Endothelial cell of umbilical vein (primary cell): ENCODE data around the gene ANO7. TPM values are rescaled to one million over a fixed set of nuclear protein-coding genes. Genes with fewer than 3 reads are reported as not detected.

Experiments used
- BruUV-seq: library from RNA; stranded (reverse); fragments of 400-500 nt; replicated peaks from 2 replicates; lab custom pipeline; 2021; lab: Mats Ljungman, UMichigan
- CTCF ChIA-PET: fragments of 300-600, 350-600 bp; sonication (Branson Sonifier 250); formaldehyde crosslinking; loops from one replicate; lab custom pipeline; 2021; ENCODE audit warnings: antibody characterized with exemption, inconsistent platforms; lab: Charles Lee
- POLR2A ChIA-PET: fragments of 300-600, 350-600 bp; sonication (Branson Sonifier 250); formaldehyde crosslinking; loops from one replicate; lab custom pipeline; 2021; ENCODE audit warnings: antibody characterized with exemption, inconsistent platforms; lab: Charles Lee
- DNase-seq: peaks from one replicate; pipeline ENCODE4 v3.0.0-alpha.2; 2011; ENCODE audit warnings: low read depth, low spot score
- FAIRE-seq: peaks from 2 replicates; lab custom pipeline; 2011; peaks lifted over from hg19 to GRCh38; lab: Jason Lieb, UNC
- H2AFZ ChIP-seq: 2 replicates; pipeline ENCODE4 v1.6.0; 2012; ENCODE audit warnings: low read depth, low read length, control low read depth, inconsistent platforms
- H3K27ac ChIP-seq: 2 replicates; pipeline ENCODE4 v1.5.1; 2011; ENCODE audit warnings: low read depth, mild to moderate bottlenecking, control low read depth, low read length, moderate library complexity; ENCODE audit not compliant: insufficient read depth
- H3K27me3 ChIP-seq, 2 experiments: 2 replicates each; pipeline versions ENCODE4 v1.6.0 to v1.6.1; 2011; ENCODE audit warnings: low read length in 2 of 2, mixed read lengths in 1 of 2; ENCODE audit not compliant: control insufficient read depth in 2 of 2, insufficient read depth in 2 of 2
- H3K36me3 ChIP-seq, 2 experiments: 2 replicates in 1 of 2; 3 replicates in 1 of 2; pipeline ENCODE4 v1.5.1; 2011; ENCODE audit warnings: low read length in 2 of 2, mild to moderate bottlenecking in 1 of 2, moderate library complexity in 1 of 2; ENCODE audit not compliant: control insufficient read depth in 2 of 2, insufficient read depth in 2 of 2; ENCODE audit errors: extremely low read depth in 1 of 2
- H3K4me1 ChIP-seq: 3 replicates; pipeline ENCODE4 v1.5.1; 2011; ENCODE audit warnings: mild to moderate bottlenecking, low read length; ENCODE audit not compliant: control insufficient read depth, insufficient read depth; ENCODE audit errors: extremely low read depth
- H3K4me2 ChIP-seq: 2 replicates; pipeline ENCODE4 v1.6.1; 2011; ENCODE audit warnings: low read length, control low read depth, mixed read lengths; ENCODE audit not compliant: insufficient read depth
- H3K4me3 ChIP-seq, 3 experiments: fragments of 200-600 bp in 1 of 3; sonication (generic), shearing (Covaris generic) in 1 of 3; replicated peaks in 1 of 3; 2 replicates each; pipeline ENCODE4 v1.5.1; 2011 to 2016; ENCODE audit warnings: control low read depth in 3 of 3, low read length in 3 of 3, mild to moderate bottlenecking in 2 of 3, inconsistent platforms in 1 of 3, low read depth in 1 of 3, moderate library complexity in 1 of 3; ENCODE audit not compliant: insufficient read depth in 1 of 3
- H3K79me2 ChIP-seq: 2 replicates; pipeline ENCODE4 v1.6.0; 2012; ENCODE audit warnings: low read length, inconsistent platforms; ENCODE audit not compliant: control insufficient read depth, insufficient read depth
- H3K9ac ChIP-seq: replicated peaks from 2 replicates; pipeline ENCODE3; 2011; ENCODE audit warnings: low read length, control low read depth; ENCODE audit not compliant: insufficient read depth; ENCODE audit errors: extremely low read depth
- H3K9me1 ChIP-seq: replicated peaks from 3 replicates; pipeline ENCODE4 v1.6.0; 2011; ENCODE audit warnings: mild to moderate bottlenecking, low read length; ENCODE audit not compliant: control insufficient read depth, insufficient read depth; ENCODE audit errors: extremely low read depth
- H3K9me3 ChIP-seq: replicated peaks from 2 replicates; pipeline ENCODE4 v1.5.1; 2012; ENCODE audit warnings: low read length, inconsistent platforms; ENCODE audit not compliant: control insufficient read depth, insufficient read depth
- H4K20me1 ChIP-seq: replicated peaks from 2 replicates; pipeline ENCODE3; 2011; ENCODE audit warnings: mild to moderate bottlenecking, low read length; ENCODE audit not compliant: control insufficient read depth, insufficient read depth; ENCODE audit errors: extremely low read depth
- EZH2 ChIP-seq: IDR thresholded peaks from 2 replicates; pipeline ENCODE4 v1.6.1; 2012; ENCODE audit warnings: borderline replicate concordance, low read depth, mild to moderate bottlenecking, moderate library complexity, low read length, inconsistent platforms; ENCODE audit not compliant: severe bottlenecking
- FOS ChIP-seq: IDR thresholded peaks from 2 replicates; pipeline ENCODE4 v1.6.1; 2011; ENCODE audit warnings: mild to moderate bottlenecking, low read length, moderate library complexity, borderline replicate concordance; ENCODE audit not compliant: insufficient read depth
- GATA2 ChIP-seq: IDR thresholded peaks from 2 replicates; pipeline ENCODE4 v1.7.0; 2011; ENCODE audit warnings: low read depth, mild to moderate bottlenecking, moderate library complexity, mixed read lengths, low read length; ENCODE audit not compliant: insufficient read length, insufficient read depth
- JUN ChIP-seq: IDR thresholded peaks from 2 replicates; pipeline ENCODE4 v1.6.1; 2011; ENCODE audit warnings: borderline replicate concordance, low read depth; ENCODE audit not compliant: insufficient read length, insufficient read depth
- MYC ChIP-seq: IDR thresholded peaks from one replicate; pipeline ENCODE4 v1.6.1; 2011; ENCODE audit warnings: mild to moderate bottlenecking, low read depth, low read length
- POLR2A ChIP-seq: IDR thresholded peaks from 2 replicates; pipeline ENCODE4 v1.6.1; 2012; ENCODE audit warnings: low read depth, mild to moderate bottlenecking, control low read depth, low read length
- POLR2AphosphoS5 ChIP-seq: IDR thresholded peaks from 2 replicates; pipeline ENCODE4 v1.6.1; 2012; ENCODE audit warnings: low read depth, mild to moderate bottlenecking, control low read depth, low read length, moderate library complexity; ENCODE audit not compliant: insufficient read depth
- dilution Hi-C: fragments of 300-500 bp; cut with MboI; formaldehyde crosslinking; loops from one replicate; pipeline ENCODE4 v1.15.0; 2019; ENCODE audit warnings: low sequenced_read_pairs; ENCODE audit not compliant: extremely low pct_ligation_motif_present
- intact Hi-C: fragments of 100-400 bp; cut with micrococcal nuclease; formaldehyde crosslinking; loops from one replicate; pipeline ENCODE4 v1.10.0; 2022
- polyA plus RNA-seq, 4 experiments: library from polyadenylated mRNA; depleted of rRNA in 3 of 4; stranded (reverse) in 3 of 4; unstranded in 1 of 4; fragments of >200 nt; gene quantifications; 2 replicates each; pipeline versions ENCODE4 v1.2.1 to v1.2.3, GENCODE V29; 2011 to 2012; ENCODE audit warnings: missing spikeins in 1 of 4
- total RNA-seq: library from RNA; stranded (reverse); gene quantifications from 2 replicates; pipeline ENCODE4 v1.2.3, GENCODE V29; 2021
- TF ChIP-seq, protein P1 (sequence below), 2 donors: IDR thresholded peaks; 1 replicate in 1 of 2; 2 replicates in 1 of 2; pipeline ENCODE4 v1.5.1; 2011; ENCODE audit warnings: low read length in 2 of 2, mild to moderate bottlenecking in 2 of 2, moderate library complexity in 2 of 2, control low read depth in 1 of 2, inconsistent platforms in 1 of 2, low read depth in 1 of 2; ENCODE audit not compliant: insufficient read depth in 1 of 2; ENCODE audit errors: extremely low read depth in 1 of 2

ANO7 gene
- total and polyA plus RNA-seq, 2 donors (not counting 3 experiments of a cell fraction or from before 2014, with no cell fraction given), result 0.81 to 2.5 TPM

DNA sequence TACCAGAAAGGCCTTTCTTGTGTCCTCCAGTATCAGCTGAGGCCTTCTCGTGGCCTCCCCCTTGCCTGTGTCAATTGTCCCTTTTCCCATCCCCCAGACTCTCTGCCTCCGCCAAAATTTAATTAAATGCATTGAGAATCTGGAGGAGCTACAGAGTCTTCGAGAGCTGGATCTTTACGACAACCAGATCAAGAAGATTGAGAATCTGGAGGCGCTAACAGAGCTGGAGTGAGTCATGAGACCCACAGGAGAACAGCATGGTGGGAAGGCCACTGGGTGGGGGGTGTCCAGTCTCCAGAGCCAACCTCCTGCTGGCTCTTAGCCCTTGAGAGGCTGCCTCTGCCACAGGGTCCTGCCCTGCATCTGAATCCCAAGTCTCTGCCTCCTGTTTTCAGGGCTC is 29.4 kb upstream of the ANO7 start:
- dilution Hi-C loops, result no loop called here
- TF ChIP-seq POLR2AphosphoS5 (no peak), EZH2 (no peak), GATA2 (no peak), MYC (no peak), POLR2A (no peak), FOS (no peak), JUN (no peak)
- TF ChIP-seq, protein P1, sequence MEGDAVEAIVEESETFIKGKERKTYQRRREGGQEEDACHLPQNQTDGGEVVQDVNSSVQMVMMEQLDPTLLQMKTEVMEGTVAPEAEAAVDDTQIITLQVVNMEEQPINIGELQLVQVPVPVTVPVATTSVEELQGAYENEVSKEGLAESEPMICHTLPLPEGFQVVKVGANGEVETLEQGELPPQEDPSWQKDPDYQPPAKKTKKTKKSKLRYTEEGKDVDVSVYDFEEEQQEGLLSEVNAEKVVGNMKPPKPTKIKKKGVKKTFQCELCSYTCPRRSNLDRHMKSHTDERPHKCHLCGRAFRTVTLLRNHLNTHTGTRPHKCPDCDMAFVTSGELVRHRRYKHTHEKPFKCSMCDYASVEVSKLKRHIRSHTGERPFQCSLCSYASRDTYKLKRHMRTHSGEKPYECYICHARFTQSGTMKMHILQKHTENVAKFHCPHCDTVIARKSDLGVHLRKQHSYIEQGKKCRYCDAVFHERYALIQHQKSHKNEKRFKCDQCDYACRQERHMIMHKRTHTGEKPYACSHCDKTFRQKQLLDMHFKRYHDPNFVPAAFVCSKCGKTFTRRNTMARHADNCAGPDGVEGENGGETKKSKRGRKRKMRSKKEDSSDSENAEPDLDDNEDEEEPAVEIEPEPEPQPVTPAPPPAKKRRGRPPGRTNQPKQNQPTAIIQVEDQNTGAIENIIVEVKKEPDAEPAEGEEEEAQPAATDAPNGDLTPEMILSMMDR (IDR thresholded peaks at IDR 0.05; ENCODE audit: extremely low read depth in 1 of 2, insufficient read depth in 1 of 2, low read depth in 1 of 2, low read length in 2 of 2), result no peak
- Histone ChIP-seq H3K4me1 (peaks cover 7% of the 10 kb centered on the region), H3K4me3 (no peak overlapping the region), H3K9me1 (no peaks in the 10 kb centered on the region), H3K4me2 (no peak overlapping the region), H3K27ac (no peak overlapping the region), H2AFZ (no peak overlapping the region), H4K20me1 (no peaks in the 10 kb centered on the region), H3K36me3 (peaks cover 3 to 18% of the 10 kb centered on the region in 2 experiments), H3K9ac (no peak overlapping the region), H3K27me3 (no peaks in the 10 kb centered on the region), H3K9me3 (no peaks in the 10 kb centered on the region), H3K79me2 (no peaks in the 10 kb centered on the region)
- no TSS peak for BruUV-seq
- CTCF ChIA-PET, result no interaction called here
- DNase-seq (no peak), FAIRE-seq (no peak)
- intact Hi-C loops, result no loop called here
- POLR2A ChIA-PET, result no interaction called here
